Heart right ventricle (tissue), 16 donors: Measurements from ENCODE around the gene STAMBPL1. TPM values are rescaled to one million over a fixed set of nuclear protein-coding genes. Genes with fewer than 3 reads are reported as not detected.

Experiments used
- ATAC-seq, 8 donors: fragments of 200-7000 bp; cut with Tn5 transposase; one replicate each; pipeline ENCODE4 v1.9.1; 2020; ENCODE audit warnings: mild to moderate bottlenecking in 8 of 8, moderate library complexity in 8 of 8, moderate number of reproducible peaks in 1 of 8
- DNase-seq, 2 donors: peaks; one replicate each; pipeline ENCODE4 v3.0.0-alpha.2; 2020
- H3K27ac ChIP-seq, 10 donors: fragments of 200-600 bp; sonication (generic) in 2 of 10; one replicate each; pipeline versions ENCODE4 v1.5.0 to v1.8.0; 2020 to 2022; ENCODE audit warnings: mild to moderate bottlenecking in 3 of 10
- H3K27me3 ChIP-seq, 7 donors: fragments of 200-600 bp; one replicate each; pipeline ENCODE4 v1.8.0; 2021 to 2022; ENCODE audit warnings: mild to moderate bottlenecking in 2 of 7
- H3K36me3 ChIP-seq, 9 donors: fragments of 200-600 bp; sonication (generic) in 1 of 9; one replicate each; pipeline versions ENCODE4 v1.5.0 to v1.8.0; 2020 to 2022; ENCODE audit warnings: mild to moderate bottlenecking in 2 of 9
- H3K4me1 ChIP-seq, 9 donors: fragments of 200-600 bp; sonication (generic) in 1 of 9; one replicate each; pipeline versions ENCODE4 v1.5.0 to v1.8.0; 2020 to 2022; ENCODE audit warnings: mild to moderate bottlenecking in 4 of 9
- H3K4me3 ChIP-seq, 10 donors: fragments of 200-600 bp; sonication (generic) in 2 of 10; one replicate each; pipeline versions ENCODE4 v1.5.0 to v1.8.0; 2020 to 2022; ENCODE audit warnings: mild to moderate bottlenecking in 7 of 10, moderate library complexity in 2 of 10
- H3K9me3 ChIP-seq, 11 donors: fragments of 200-600 bp in 10 of 11; sonication (generic) in 2 of 11; one replicate each; pipeline versions ENCODE4 v1.5.0 to v1.8.0; 2013 to 2022; ENCODE audit warnings: mild to moderate bottlenecking in 2 of 11, control low read depth in 1 of 11, moderate library complexity in 1 of 11
- CTCF ChIP-seq, 9 donors: fragments of 200-600 bp; sonication (generic) in 2 of 9; IDR thresholded peaks; one replicate each; pipeline versions ENCODE4 v1.5.0 to v1.8.0; 2021 to 2022; ENCODE audit warnings: antibody characterized with exemption in 9 of 9, mild to moderate bottlenecking in 5 of 9, moderate library complexity in 1 of 9
- WGBS, 2 donors: extraction: QIAGEN DNeasy Blood & Tissue Kit; methylation state at CpG; one replicate each; pipeline ENCODE4 v1.1.7; 2013; ENCODE audit warnings: inconsistent platforms in 1 of 2; 5-methylcytosine and 5-hydroxymethylcytosine counted together
- intact Hi-C, 10 donors: fragments of 100-400 bp; cut with DNase I; formaldehyde crosslinking; loops; one replicate each; pipeline versions ENCODE4 v1.11.1 to v1.14.2; 2022
- polyA plus RNA-seq, 2 donors: library from polyadenylated mRNA; stranded (reverse); fragments of 200-250 nt; gene quantifications; one replicate each; pipeline ENCODE4 v1.2.3, GENCODE V29; 2013
- total RNA-seq, 10 donors: library from RNA; stranded (reverse); fragmentation: NEBNext Ultra II Directional in 3 of 10; extraction: Animal tissue kit (Norgen Biotek cat#: 25700) in 3 of 10; gene quantifications; one replicate each; pipeline versions ENCODE4 v1.2.1 to v1.2.4, GENCODE V29; 2021 to 2023
- donor health status: Arrhythmogenic right ventricular cardiomyopathy.
- donor health status: ischemic (EF 13 %, LVEDD 7.1; RV severe dilation, severe dysfunction).
- donor health status: healthy with polysubstance abuse.
- donor health status: DM: no; HTN: yes; CAD: no.
- donor health status: DM: no; HTN: no; CAD: no.
- donor health status: ischemic (EF 25% LVEDD 6.9; RV normal size, moderate dysfunction).
- donor health status: ischemic (EF 25% LVEDD 5.7; RV mildly dilated, moderate dysfunction).
- donor health status: healthy.
- donor health status: DM: yes; HTN: yes; CAD: no.
- donor health status: Ischemic cardiomyopathy.
- donor health status: ischemic (EF 35%, LVEDD 5.7; RV mildly dilated, moderate dysfunction).
- donor health status: nonischemic (EF 11% LVEDD 7.7; RV severe dilation, severe dysfunction).
- donor health status: DM: yes; HTN: yes; CAD: no.
- donor health status: PGD.
- donor health status: ischemic (EF 29% LVEDD 5.4; RV normal size, mild dysfunction).
- donor health status: nonischemic (EF 23%, LVEDD 6.1; RV moderate dilation, normal function).

Gene STAMBPL1
- total and polyA plus RNA-seq, 12 donors = 0.94 to 3.3 (median 2.7) TPM

DNA sequence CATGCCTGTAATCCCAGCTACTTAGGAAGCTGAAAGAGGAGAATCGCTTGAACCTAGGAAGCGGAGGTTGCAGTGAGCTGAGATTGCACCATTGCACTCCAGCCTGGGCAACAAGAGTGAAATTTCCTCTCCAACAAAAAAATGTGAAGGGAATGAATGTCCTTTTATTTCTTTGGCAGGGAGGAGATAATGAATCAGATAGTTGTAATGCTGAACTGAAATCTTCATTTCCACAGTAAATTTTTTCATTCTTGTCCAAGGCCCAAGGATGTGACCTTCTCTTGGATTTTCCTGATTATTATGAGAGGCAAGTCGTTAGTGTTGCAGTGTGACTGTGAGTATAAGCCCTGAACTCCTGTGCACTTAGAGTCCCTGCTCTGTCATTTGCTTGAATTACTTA lies 13.6 kb downstream of the STAMBPL1 start:
- DNase-seq (no peak), ATAC-seq (peak in 1 of 8 donors; percentile 71)
- Histone ChIP-seq H3K4me3 (no peak overlapping the region), H3K27ac (peak overlapping the region in 3 of 10 donors; percentile 10 to 22 (median 19)), H3K4me1 (peaks cover 0 to 72% (median 16%) of the 10 kb centered on the region in 9 donors), H3K9me3 (no peaks in the 10 kb centered on the region), H3K27me3 (no peaks in the 10 kb centered on the region), H3K36me3 (no peaks in the 10 kb centered on the region)
- TF ChIP-seq CTCF (IDR thresholded peaks at IDR 0.05) = no peak
- WGBS, 2 donors = 74% methylated on average over 3 of the region's 3 CpGs
- intact Hi-C loops = no loop called here

DNA sequence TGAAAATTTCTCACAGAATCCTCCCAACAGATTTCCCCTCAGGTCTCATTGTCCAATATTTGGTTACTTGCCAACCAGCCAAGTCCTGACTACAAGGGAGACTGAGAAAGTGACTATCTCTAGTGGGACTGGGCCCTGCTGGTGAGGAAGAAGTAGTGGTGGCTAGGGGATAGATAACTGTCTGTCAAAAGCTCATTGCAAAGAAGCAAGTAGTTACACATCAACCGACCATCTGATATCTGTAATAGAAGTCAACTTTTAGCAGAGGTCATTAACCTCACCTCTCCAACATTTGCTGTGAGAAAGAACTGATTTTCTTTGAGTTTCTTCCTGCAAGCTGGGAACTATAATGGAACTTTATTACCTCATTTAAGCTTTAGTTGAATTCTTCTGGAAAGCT lies 15.2 kb downstream of the STAMBPL1 start:
- intact Hi-C loops = no loop called here
- ATAC-seq (no peak), DNase-seq (no peak)
- H3K27me3 ChIP-seq = no peaks in the 10 kb centered on the region
- H3K4me1 ChIP-seq = peaks cover 0 to 60% (median 16%) of the 10 kb centered on the region in 9 donors
- H3K9me3 ChIP-seq = no peaks in the 10 kb centered on the region
- H3K27ac ChIP-seq = peak overlapping the region in 1 of 10 donors; percentile 1
- 67 to 74% methylated on average over 1 of the region's 1 CpG for WGBS, 2 donors
- no peaks in the 10 kb centered on the region for H3K36me3 ChIP-seq
- H3K4me3 ChIP-seq = no peak overlapping the region
- TF ChIP-seq CTCF (IDR thresholded peaks at IDR 0.05) = no peak

DNA sequence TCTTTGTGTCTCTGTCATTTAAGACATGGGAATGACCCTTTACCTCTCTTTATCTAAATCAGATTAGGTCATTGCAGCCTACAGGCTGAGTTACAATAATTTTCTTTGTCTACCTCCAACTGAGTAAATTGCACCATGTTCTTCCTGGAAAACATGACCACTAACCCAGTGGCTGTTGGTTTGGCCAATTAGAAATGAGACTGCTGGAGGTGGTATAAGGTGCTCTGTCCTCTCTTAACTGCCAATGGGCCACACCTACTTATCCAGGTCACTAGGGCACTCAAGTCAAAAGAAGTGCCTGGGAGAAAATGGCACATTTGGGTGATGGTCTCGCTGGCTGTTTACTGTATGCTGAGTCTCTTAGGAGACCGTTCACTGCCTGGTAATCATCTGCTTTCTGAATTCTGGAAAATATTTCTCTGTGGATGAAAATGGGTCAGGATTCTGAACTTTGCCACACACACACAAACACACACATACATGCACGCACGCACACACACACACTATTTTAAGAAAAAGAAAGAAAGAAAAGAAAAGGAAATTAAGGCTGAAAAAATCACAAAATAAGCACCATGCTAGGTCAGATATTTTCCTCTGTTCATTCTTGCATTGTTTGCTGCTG lies 16.4 kb downstream of the STAMBPL1 start:
- Histone ChIP-seq H3K27me3 (no peaks in the 10 kb centered on the region), H3K36me3 (peaks cover 0 to under 1% (median 0%) of the 10 kb centered on the region in 9 donors), H3K4me1 (peaks cover 0 to 67% (median 16%) of the 10 kb centered on the region in 9 donors), H3K4me3 (no peak overlapping the region), H3K9me3 (no peaks in the 10 kb centered on the region), H3K27ac (peak overlapping the region in 7 of 10 donors; percentile 20 to 56 (median 49))
- ATAC-seq (peak in 3 of 8 donors; percentile 14 to 50 (median 37)), DNase-seq (no peak)
- WGBS, 2 donors = 71 to 88% methylated on average over 4 of the region's 4 CpGs
- no peak for TF ChIP-seq CTCF (IDR thresholded peaks at IDR 0.05)
- intact Hi-C loops = no loop called here

- intact Hi-C loops = no loop called here
- Histone ChIP-seq H3K4me3 (no peak overlapping the region), H3K36me3 (peaks cover 0 to 8% (median 0%) of the 10 kb centered on the region in 9 donors), H3K27me3 (no peaks in the 10 kb centered on the region), H3K9me3 (no peaks in the 10 kb centered on the region), H3K4me1 (peaks cover 0 to 71% (median 16%) of the 10 kb centered on the region in 9 donors), H3K27ac (peak overlapping the region in 8 of 10 donors; percentile 11 to 56 (median 40))
- DNase-seq = no peak
- peak in 3 of 8 donors; percentile 14 to 48 (median 21) for ATAC-seq
- WGBS, 2 donors = 67 to 69% methylated on average over 8 of the region's 8 CpGs
- no peak for TF ChIP-seq CTCF (IDR thresholded peaks at IDR 0.05)
Measured at GRCh38 chr10:88896994-88897853, 17.2 kb downstream of the STAMBPL1 start.
